Measurements from ENCODE around the gene ATG10.
A peak's percentile ranks its signal among the peaks of the same experiment; 100 is the strongest.

The ATG10 gene

GRCh38 chr5:82276800-82277612 lies 305.2 kb downstream of the ATG10 start:
- TF ChIP-seq USF1 (IDR thresholded peaks at IDR 0.05), result no peak

- no peak for TF ChIP-seq NFIC (IDR thresholded peaks at IDR 0.05)
- no peak for TF ChIP-seq FOXM1 (IDR thresholded peaks at IDR 0.05; ENCODE audit: borderline replicate concordance, low read depth)
- no peak for TF ChIP-seq CREB1 (IDR thresholded peaks at IDR 0.05; ENCODE audit: low read depth)
- TF ChIP-seq EGR1 (IDR thresholded peaks at IDR 0.05), result no peak
- TF ChIP-seq YY1 (IDR thresholded peaks at IDR 0.05; ENCODE audit: low read depth), result no peak
- no peak for TF ChIP-seq ZBTB7A (IDR thresholded peaks at IDR 0.05; ENCODE audit: low read depth)
- no peak for TF ChIP-seq RAD21 (IDR thresholded peaks at IDR 0.05; ENCODE audit: low read depth)
- no peak for TF ChIP-seq TCF12 (IDR thresholded peaks at IDR 0.05; ENCODE audit: low read depth)
- TF ChIP-seq TAF1 (IDR thresholded peaks at IDR 0.05; ENCODE audit: low read depth), result no peak
- TF ChIP-seq REST (IDR thresholded peaks at IDR 0.05; ENCODE audit: low read depth), result no peak
- no peak for TF ChIP-seq CEBPB (IDR thresholded peaks at IDR 0.05)
- TF ChIP-seq EP300 (IDR thresholded peaks at IDR 0.05; ENCODE audit: borderline replicate concordance), result no peak
These were observed 305.8 kb downstream of the ATG10 start for GRCh38 chr5:82277613-82277986.

GRCh38 chr5:82277987-82278710 lies 306.3 kb downstream of the ATG10 start, which contains the start of gene RPS23:
RPS23 (minus strand) TSS chr5:82278354; CDS start chr5:82278323, 31 bp downstream.
- 0 out of 2 replicates have a peak, but pooled peaks have one; percentile 35 for TF ChIP-seq ZBTB7A (IDR thresholded peaks at IDR 0.05; ENCODE audit: low read depth)
- TF ChIP-seq CEBPB (IDR thresholded peaks at IDR 0.05), result no peak
- no peak for TF ChIP-seq EP300 (IDR thresholded peaks at IDR 0.05; ENCODE audit: borderline replicate concordance)
- no peak for TF ChIP-seq EGR1 (IDR thresholded peaks at IDR 0.05)
- no peak for TF ChIP-seq REST (IDR thresholded peaks at IDR 0.05; ENCODE audit: low read depth)
- no peak for TF ChIP-seq CREB1 (IDR thresholded peaks at IDR 0.05; ENCODE audit: low read depth)
- TF ChIP-seq TAF1 (IDR thresholded peaks at IDR 0.05; ENCODE audit: low read depth), result peak; percentile 96
- TF ChIP-seq MAX (IDR thresholded peaks at IDR 0.05), result peak; percentile 90
- TF ChIP-seq YY1 (IDR thresholded peaks at IDR 0.05; ENCODE audit: low read depth), result peak; percentile 44
- no peak for TF ChIP-seq USF1 (IDR thresholded peaks at IDR 0.05)

GRCh38 chr5:82278711-82279370 lies 307.0 kb downstream of the ATG10 start:
- TF ChIP-seq TEAD4 (IDR thresholded peaks at IDR 0.05), result no peak
- TF ChIP-seq CREB1 (IDR thresholded peaks at IDR 0.05; ENCODE audit: low read depth), result no peak
- TF ChIP-seq CEBPB (IDR thresholded peaks at IDR 0.05), result no peak
- no peak for TF ChIP-seq USF1 (IDR thresholded peaks at IDR 0.05)
- TF ChIP-seq MAX (IDR thresholded peaks at IDR 0.05), result no peak
- TF ChIP-seq YY1 (IDR thresholded peaks at IDR 0.05; ENCODE audit: low read depth), result no peak
- no peak for TF ChIP-seq EGR1 (IDR thresholded peaks at IDR 0.05)
- TF ChIP-seq RAD21 (IDR thresholded peaks at IDR 0.05; ENCODE audit: low read depth), result no peak

- TF ChIP-seq TCF12 (IDR thresholded peaks at IDR 0.05; ENCODE audit: low read depth), result no peak
- TF ChIP-seq CEBPB (IDR thresholded peaks at IDR 0.05), result no peak
- no peak for TF ChIP-seq FOXM1 (IDR thresholded peaks at IDR 0.05; ENCODE audit: borderline replicate concordance, low read depth)
- no peak for TF ChIP-seq CREB1 (IDR thresholded peaks at IDR 0.05; ENCODE audit: low read depth)
- TF ChIP-seq ZBTB7A (IDR thresholded peaks at IDR 0.05; ENCODE audit: low read depth), result no peak
- no peak for TF ChIP-seq EGR1 (IDR thresholded peaks at IDR 0.05)
- no peak for TF ChIP-seq TAF1 (IDR thresholded peaks at IDR 0.05; ENCODE audit: low read depth)
- no peak for TF ChIP-seq YY1 (IDR thresholded peaks at IDR 0.05; ENCODE audit: low read depth)
- TF ChIP-seq REST (IDR thresholded peaks at IDR 0.05; ENCODE audit: low read depth), result no peak
- TF ChIP-seq MAX (IDR thresholded peaks at IDR 0.05), result no peak
- no peak for TF ChIP-seq RAD21 (IDR thresholded peaks at IDR 0.05; ENCODE audit: low read depth)
- no peak for TF ChIP-seq EP300 (IDR thresholded peaks at IDR 0.05; ENCODE audit: borderline replicate concordance)
- no peak for TF ChIP-seq NFIC (IDR thresholded peaks at IDR 0.05)
- TF ChIP-seq USF1 (IDR thresholded peaks at IDR 0.05), result no peak
- no peak for TF ChIP-seq TEAD4 (IDR thresholded peaks at IDR 0.05)
These were observed 312.1 kb downstream of the ATG10 start for GRCh38 chr5:82283893-82284292.
